ENCODE results near the gene ADD1.

ADD1 gene

GRCh38 chr4:2843263-2843940 is at the start of gene ADD1:
TSS of gene ADD1 (plus strand) at chr4:2843844. CDS start at chr4:2875916, 32,072 bp downstream.
- peak; percentile 96 for DNase-seq (ENCODE audit: low read depth)

- DNase-seq (ENCODE audit: low read depth), result peak; percentile 74
These were observed 49.0 kb upstream of the ADD1 start for GRCh38 chr4:2794486-2795299.

GRCh38 chr4:2795300-2795892 is 48.2 kb upstream of the ADD1 start:
- no peak for DNase-seq (ENCODE audit: low read depth)

- peak; percentile 67 for DNase-seq (ENCODE audit: low read depth)
These were observed 47.5 kb upstream of the ADD1 start for GRCh38 chr4:2795893-2796848.

- DNase-seq (ENCODE audit: low read depth), result no peak
These were observed 46.6 kb upstream of the ADD1 start for GRCh38 chr4:2796849-2797544.

- no peak for DNase-seq (ENCODE audit: low read depth)
These were observed 45.9 kb upstream of the ADD1 start for GRCh38 chr4:2797545-2798305.

- no peak for DNase-seq (ENCODE audit: low read depth)
These were observed 45.0 kb upstream of the ADD1 start for GRCh38 chr4:2798399-2799223.

GRCh38 chr4:2799224-2799911 is 44.3 kb upstream of the ADD1 start:
- no peak for DNase-seq (ENCODE audit: low read depth)

GRCh38 chr4:2799971-2800690 is 43.5 kb upstream of the ADD1 start:
- no peak for DNase-seq (ENCODE audit: low read depth)

- peak; percentile 61 for DNase-seq (ENCODE audit: low read depth)
These were observed 42.7 kb upstream of the ADD1 start for GRCh38 chr4:2800691-2801596.

- no peak for DNase-seq (ENCODE audit: low read depth)
These were observed 40.8 kb upstream of the ADD1 start for GRCh38 chr4:2802618-2803531.

- peak; percentile 30 for DNase-seq (ENCODE audit: low read depth)
These were observed 39.8 kb upstream of the ADD1 start for GRCh38 chr4:2803624-2804448.

- no peak for DNase-seq (ENCODE audit: low read depth)
These were observed 39.1 kb upstream of the ADD1 start for GRCh38 chr4:2804449-2804972.

GRCh38 chr4:2804973-2805501 is 38.6 kb upstream of the ADD1 start:
- DNase-seq (ENCODE audit: low read depth), result no peak
